HG03442 (cell line): ENCODE measurements around the gene CACNA1C.

Source experiments
- ATAC-seq: cut with Tn5 transposase; IDR thresholded peaks from one replicate; pipeline ENCODE4 v1.9.1; 2021; ENCODE audit warnings: mild to moderate bottlenecking, moderate library complexity; ENCODE audit not compliant: unreplicated experiment

CACNA1C gene

DNA sequence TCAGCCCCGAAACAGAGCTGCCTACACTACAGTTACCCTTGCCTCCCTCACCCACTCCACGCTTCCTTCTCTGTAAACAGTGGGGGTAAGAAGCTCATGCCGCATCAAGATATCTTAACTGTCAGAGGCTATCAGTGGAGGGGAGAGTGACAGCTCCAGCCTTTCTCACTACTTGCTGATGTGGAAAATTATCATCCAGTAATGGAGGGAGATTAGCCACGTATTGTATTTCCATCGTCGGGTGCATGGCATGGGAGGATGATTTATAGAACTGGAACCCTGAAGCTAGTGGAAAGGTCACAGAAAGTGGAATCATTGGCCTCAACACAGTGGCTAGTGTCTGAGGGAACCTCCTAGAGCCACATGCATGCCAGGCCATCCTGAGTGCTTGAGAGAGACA, 471.1 kb downstream of the CACNA1C start:
- ATAC-seq, result no peak

DNA sequence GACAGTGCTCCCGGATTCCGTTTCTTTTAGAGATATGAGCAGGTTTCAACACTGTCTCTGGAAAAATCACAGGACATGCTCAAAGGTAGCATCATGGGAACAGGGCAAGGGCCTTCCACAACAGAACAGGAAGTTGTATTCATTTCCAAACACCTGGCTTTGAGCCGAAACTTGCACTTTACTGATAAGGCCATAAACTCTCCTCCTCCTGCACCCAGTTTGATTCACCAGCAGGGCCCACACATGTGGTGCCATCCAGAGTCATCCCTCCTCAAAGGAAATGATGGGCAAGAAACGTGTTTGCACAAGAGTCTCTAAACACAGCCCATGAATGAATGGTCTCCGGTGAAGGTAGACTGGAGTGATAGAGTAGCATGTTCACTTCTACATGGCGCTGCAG, 473.6 kb downstream of the CACNA1C start:
- no peak for ATAC-seq

DNA sequence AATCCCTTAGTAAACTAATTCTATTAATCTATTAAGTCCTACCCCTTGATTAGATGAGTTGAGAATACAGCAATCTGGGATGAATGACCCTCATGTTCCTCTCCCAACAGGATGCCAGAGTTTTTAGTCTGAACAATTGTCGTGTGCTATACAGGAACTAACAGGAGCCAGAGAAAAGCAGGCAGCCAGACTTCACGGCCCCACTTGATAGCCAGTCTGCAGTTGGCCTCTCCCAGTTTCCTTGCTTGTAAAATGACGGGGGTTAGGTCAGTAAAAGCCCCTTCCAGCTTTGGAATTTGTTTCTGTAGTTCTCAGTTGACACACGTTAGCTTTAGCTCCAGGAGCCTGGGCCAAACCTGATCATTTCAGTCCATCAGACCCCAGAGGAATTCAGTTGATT, 475.2 kb downstream of the CACNA1C start:
- ATAC-seq, result no peak

DNA sequence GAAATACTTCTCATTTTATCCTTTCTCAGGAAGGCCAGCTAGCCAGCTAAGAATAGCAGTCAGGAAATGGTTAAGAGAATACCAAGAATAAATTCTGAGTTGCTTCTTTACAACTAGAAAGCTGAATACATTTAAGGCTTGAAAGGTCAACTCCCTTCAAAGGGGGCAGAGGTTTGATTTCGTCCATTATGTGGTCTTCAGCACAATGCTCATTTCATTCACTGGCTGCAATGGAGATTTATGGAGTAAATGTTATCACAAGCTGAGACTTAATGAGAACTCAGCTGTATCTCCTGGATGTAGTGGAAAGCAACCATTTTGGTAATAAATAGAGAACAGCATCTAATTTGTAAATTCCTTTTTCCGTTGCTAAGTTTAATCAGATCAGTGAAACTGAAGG, 477.0 kb downstream of the CACNA1C start:
- ATAC-seq, result no peak

DNA sequence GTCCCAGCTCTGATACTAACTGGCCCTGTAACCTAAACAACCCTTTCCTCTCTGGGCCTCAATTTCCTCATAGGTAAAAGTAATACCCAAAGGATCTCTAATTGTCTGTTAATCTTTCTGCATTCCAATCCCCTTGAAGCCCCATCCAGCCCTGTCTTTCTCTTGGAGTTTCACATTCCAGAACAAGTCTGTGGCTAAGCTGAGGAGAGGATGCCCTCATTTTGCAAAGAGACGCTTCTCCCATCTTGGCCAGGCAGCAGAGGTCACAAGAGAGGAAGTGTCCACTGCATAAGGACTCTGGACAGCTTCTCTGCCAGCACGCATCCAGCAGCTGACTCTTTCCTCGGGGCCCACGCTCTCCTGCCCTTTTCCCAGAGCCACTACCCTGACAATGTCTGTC, 478.6 kb downstream of the CACNA1C start:
- ATAC-seq, result no peak

DNA sequence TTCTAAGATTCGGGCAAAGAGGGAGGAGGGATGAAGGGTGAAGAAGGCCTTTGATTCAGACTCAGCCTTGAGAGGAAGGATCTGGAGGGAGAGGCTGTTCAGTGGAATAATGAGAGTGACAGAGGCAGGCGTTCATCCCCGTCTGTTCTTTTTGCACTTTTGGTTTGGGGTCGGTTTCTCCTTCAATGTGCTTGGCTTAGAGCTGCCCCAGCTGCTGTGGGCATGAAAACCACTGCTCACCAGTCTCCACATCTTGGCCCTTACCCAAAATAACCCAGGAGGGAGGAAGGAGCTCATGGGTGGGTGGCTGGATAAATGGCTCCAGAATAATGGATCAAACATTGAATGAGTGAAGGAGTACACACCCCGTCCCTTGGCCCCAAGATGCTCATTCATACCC, 480.2 kb downstream of the CACNA1C start:
- ATAC-seq, result no peak

DNA sequence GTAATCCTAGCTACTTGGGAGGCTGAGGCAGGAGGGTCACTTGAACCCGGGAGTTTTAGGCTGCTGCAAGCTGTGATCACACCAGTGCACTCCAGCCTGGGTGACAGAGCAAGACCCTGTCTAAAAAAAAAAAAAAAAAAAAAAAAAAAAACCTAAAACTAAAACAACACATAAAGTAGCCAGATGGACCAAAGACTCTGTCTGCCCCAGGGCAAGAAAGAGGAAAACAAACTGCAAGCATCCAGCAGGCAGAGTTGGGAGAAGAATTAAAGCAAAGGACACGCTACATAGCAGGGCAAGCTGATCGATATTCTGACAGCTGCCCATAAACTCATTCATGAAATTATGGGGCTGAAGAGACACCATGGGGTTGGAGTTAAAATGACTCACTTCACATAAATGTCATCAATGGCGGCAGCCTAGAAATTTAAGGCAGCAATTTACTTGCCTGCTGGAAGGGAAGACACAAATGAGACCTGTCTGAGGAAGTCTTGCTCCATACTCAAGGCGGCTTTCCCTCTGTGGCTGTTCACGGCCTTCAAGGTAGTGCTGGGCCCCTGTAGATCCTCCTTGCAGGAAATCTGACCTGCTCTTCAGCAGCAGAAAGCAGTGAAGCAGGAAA, 482.9 kb downstream of the CACNA1C start:
- no peak for ATAC-seq

DNA sequence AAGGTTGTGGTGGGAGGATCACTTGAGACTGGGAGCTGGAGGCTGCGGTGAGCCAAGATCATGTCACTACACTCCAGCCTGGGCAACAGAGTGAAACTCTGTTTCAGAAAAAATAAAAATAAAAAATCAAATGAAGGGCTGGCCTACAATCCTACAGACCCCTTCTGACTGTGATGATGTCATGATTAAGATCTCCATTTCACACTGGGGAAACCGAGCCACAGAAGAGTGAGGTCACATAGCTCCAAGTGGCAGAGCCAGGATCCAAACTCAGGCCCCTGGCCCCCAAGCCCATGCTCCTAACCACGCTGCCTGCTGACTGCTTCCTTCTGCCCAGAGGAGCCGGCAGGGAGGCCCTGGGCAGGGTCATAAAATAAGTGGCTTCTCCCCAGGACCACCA, 483.9 kb downstream of the CACNA1C start:
- ATAC-seq, result no peak

DNA sequence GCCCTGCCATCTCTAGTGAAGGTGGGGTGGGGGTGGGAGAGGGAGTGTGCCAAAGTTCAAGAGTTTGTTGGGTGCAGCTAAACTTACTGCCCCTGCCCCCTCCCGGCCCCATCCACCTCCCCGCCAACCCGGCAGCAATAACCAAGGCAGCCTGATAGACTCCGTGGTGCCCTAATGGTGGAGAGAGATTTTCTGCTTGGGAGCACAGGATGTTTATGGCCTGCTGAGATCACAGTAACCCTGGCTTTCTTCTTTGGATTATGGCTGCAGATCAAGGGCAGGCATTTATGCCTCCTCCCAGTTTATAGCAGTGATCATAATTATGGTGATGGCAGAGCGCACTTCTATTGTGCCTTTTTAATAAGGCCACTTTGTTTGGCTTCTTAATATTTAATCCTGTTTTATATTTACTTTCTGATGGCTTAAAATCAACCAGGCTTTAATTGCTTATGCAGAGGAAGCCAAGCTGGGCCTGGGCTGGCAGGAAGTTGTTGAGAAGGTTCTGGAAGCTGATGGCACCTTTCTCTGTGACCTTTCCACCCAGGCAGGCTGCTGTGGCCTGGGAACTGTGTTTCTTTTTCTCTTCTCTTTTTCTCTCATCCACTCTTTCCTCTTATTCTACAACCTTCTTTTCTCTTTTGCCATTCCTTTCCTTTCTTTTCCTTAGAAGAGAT, 485.2 kb downstream of the CACNA1C start:
- no peak for ATAC-seq

DNA sequence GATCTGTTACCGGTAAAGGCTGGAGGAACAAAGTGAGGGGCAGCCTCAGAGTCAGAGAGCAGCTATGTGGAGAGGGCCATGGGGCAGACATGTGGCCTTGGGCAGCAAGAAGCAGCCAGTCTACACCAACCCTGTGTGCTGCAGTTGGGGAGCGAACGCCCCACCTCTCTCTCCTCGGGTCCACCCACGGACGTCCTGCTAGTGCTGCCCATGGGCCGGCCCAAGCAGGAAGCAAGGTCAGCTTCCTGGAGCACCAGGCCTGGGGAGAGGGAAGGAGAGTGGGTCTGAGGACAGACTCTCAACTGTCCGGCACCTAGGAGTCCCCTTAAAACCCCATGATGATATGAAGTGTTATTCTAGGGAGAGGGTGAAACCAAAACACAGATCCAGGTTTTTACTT, 487.2 kb downstream of the CACNA1C start:
- ATAC-seq, result no peak

DNA sequence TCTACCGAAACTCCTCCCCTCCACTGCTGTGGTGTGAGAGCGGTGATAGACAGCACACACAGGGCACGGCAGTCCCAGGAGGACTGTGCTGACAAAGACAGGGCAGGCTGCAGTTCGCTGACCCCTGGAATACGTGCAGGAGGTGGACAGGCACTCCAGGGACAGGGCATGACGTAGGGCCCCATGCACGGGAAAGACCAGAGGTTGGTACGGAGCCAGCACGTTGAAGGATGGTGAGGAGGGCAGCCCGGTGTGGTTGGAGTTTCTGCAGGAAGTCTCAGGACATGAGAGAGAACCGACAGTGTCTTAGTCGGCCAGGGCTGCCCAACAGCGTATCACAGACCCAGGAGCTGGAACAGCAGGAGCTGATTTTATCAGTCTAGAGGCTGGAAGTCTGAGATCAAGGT, 487.8 kb downstream of the CACNA1C start:
- no peak for ATAC-seq

DNA sequence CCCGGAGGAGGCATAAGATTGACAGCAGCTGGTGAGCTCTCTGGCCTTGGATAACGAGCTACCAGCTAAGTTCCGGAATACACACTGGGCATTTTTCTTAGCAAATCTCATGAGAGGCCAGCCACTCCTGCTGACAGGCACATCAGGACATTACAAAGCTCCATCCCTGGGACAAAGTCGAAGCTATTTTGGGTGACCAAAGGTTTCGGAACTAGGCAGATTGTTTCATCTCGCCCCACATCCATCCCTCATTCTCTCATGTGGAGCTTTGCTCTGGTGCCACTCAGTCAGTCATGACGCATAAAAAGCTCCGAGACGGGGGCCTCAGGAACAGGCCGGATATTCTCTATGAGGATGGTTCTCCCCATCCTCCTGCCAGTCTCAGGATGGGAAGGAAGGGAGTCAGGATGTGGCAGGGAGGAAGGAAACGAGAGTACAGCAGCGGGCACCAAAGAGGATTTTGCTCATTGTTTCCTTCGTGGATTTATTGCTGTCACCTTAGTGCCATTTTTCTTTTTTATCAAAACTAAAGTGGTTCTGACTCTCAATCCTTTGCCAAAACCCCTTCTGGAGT, 488.9 kb downstream of the CACNA1C start:
- no peak for ATAC-seq

DNA sequence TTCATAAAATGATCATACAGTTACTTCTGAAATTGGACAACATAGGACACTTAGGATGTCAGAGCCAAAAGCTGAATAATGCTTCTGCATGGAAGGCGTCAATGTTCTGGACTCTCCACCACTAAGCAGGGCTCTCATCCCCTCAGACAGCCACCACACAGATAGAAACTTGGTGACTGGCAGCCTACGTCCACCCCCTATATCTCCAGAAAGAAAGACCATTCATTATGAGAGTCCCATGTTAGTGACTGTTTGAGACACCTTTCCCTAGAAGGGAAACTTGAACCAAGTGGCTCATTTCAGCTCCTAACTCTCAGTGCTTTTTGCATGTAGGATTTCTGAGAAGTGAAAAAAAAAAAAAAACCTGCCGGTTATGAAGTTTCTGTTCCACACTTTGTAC, 491.0 kb downstream of the CACNA1C start:
- no peak for ATAC-seq

DNA sequence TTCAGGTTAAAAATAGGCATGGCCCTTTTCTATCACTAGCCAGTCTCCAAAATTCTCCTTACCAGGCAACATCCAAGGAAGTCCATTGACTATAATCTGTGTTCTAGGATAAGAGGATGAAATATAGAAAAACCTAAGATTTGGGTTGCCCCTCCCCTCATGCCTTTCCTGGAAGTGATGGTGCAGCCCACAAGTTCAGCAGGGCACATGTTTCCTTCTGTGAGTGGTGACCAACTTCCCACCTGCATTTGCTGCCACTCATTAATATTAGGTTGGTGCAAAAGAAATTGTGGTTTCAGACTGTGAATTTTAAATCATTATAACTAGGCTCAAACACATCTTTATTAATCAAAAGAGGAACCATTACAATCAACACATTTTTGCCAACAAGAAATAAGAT, 491.4 kb downstream of the CACNA1C start:
- no peak for ATAC-seq

DNA sequence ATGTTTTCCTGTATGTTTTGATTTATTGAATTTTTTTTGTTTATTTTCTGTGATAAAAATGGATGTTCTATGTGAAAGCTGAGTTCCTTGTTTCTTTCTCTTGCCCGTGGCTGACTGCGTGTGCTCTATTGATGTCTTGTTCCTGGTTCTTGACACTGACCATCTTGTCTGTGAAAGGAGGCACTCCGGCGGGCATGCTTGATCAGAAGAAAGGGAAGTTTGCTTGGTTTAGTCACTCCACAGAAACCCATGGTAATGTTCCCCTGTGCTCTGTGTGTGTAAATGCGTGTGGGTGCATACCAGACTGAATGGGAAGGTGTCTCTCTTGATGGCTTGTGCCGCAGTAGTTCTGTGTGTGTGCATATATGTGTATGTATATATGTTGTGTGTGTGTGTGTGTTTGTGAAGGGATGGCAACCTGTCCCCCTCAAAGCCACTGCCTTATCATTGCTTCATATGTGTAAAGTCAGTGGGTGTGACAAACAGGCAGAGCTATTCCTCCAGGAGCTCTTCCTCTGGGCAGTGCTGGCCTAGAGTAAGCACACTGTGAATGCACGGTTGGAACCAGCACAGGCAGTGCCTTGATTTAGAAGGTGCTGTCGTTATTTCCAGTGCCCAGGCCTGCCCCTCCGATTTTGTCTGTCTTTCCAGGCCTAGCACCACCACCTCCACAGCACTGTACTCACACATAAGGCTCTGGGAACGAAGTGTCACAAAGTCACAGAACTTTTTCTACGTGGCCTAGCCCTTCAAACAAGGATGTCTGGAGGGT, 494.7 kb downstream of the CACNA1C start:
- no peak for ATAC-seq

DNA sequence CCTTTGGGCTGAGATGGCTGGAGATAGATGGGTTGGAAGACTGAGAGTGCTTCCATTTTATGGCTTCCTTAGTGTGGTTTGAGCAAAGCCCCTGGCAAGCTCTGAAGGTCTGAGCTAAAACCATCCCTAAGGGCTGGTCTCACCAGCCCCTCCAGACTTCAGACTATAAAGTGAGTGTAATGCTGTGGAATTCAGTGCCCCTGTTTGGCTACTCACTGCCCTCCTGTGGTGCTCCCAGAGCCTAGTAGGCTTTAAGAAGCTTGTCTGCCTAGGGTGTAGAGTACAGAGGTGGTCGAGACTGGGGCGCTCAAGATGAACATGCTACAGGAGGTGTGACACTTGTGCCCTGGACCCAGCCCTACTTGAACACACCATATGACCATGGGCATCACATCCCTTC, 495.3 kb downstream of the CACNA1C start:
- ATAC-seq, result no peak

DNA sequence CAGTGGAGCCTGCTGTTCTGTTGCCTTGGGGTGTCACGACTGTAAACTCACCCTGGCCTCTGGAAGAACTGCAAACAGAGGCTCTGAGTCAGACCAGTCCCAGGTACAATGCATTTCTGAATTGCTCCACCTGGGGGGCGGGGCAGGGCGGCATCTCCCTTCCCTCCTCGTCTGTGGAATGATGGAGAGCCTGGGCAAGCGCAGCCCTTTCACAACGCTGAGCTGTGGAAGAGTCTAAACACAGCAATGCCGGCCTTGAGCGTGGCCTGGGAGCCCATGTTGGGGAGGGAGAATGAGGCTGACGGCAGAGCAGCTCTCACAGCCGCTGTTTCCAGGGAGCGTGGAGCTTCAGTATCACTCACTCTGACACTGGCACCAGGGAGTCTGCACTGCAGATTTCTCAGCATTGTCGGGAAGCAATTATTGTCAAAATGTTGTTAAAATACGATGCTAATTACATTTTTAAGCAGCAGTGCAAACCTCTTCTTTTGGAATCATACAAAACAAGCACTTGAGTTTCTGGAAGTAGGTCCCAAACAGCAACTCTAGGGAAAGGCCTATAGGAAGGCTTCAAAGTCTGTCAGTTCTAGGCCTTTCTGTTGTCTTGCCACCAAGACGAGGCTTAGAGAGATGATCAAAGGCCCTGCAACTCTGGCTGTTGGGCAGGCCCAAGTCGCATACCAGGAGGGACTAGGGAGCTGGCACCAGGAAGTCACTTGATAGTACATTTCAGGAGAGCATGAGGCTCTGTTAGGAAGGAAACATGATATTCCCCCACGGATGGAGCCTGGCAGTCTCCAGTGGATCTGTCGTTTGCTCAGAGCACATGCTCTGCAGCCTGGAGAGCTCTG, 498.0 kb downstream of the CACNA1C start:
- ATAC-seq, result no peak

DNA sequence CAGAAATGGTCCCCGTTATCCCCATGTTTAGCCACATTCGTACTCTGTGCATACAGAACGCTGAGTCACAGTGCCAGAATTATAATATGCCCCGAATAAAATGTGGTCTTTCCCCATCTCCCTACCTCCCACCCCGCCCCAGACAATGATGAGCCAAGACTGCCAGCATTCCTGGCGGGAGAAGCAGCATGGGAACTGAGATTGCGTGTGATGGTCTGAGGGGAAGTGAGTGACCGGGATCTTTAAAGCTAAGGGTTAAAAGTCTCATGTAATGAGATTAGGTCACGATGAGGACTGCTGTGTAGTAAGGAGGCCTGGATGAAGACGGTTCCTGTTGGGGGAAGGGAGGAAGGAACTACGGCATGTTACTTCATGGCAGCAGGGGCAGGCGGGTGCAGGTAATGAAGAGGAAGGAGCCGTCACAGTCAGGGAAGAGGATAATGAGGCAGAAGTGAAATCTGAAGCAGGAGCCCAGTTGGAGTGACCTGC, 498.7 kb downstream of the CACNA1C start:
- no peak for ATAC-seq

DNA sequence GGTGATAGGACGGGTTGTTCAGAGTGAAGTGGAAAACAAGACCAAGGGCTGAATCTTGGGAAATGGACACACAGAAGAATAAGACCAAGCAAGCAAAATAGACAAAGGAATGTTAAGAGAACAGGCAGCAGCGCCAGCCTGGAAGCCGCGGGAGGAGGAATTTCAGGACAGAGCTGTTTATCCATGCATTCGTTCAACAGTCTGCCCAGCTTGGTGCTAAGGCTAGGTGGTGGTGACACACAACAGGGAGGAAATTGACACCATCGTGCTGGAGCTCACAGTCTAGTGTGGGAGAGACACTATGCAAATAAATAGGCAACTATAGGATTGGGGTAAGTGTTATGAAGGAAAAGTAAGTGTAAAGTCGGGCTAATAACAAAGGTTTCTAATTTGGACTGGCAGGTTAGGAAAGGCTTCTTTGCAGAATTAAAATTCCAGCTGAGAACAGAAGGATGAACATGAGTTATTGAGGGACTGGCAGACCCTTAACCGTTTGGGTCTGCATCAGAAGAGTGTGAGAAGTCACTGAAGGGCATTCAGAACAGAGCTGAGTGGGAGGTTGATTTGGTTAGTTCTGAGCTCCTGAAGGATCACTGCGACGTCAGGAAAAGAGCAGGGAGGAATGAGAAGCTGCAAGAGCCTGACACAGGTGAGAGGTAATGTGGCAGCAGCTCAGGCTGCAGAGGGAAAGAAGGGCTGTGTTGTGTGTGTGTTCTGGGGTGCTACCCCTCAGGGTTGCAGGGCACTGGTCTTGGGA, 499.4 kb downstream of the CACNA1C start:
- ATAC-seq, result no peak
